Measurements from ENCODE around the gene ITGAL.

Gene ITGAL

DNA sequence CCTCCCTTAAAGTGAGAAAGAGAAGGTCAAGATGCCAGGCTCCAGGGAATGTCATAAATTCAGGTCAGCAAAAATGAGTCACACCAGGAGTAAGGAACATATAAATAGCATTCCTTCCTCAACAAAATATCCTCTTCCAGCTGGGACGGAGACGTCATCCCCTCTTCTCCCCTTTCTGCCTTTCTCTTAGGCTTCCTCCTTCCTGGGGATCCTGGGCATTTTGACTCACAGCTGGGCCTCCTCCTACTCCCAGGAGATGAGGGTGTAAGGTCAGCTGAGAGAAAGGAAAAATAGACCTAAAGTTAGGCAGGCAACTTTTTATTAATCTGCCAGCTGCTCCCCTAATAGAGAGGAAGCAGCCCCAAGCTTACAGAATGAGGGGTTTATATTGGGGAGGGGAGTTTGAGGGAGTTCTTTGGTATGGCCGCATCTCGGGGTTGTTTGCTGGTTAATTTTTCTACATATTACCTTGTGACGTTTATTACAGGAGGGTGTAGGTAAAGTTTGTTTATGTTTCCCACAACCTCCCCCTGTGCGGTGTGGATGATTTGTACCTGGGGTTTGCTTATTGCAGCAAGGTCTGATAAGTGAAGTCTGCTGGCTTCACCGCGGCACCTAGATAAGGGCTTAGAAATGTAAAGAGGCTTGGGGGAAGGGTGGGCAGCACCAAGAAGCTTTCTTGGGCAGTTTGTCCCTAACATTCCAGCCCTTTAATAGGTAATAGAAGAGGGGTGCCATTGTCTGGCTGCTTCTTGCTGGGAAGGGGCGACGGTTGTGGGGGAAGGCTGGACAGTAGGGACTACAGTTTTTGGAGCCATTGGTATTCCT lies 69.2 kb downstream of the ITGAL start:
- DNase-seq (ENCODE audit: low spot score), result no peak

DNA sequence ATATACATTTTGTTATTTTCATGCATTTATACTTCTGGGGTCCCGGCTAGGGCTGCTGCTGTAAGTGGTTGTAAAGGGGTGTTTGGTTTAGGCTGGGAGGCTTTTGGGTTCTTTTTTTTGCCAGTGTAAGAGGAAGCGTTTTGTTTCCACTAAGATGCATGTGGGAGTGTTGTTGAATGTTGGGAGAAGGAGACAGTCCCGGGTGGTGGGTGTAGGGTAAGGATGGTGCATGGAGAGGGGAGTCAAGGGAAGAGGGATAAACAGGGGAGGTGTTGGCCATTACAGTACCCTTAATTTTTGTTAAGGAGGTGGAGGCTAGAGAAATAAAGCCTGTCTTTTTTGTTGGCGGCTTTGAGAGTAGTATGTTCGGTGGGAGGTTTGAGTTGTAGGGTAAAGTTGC lies 70.5 kb downstream of the ITGAL start:
- FAIRE-seq (no peak), DNase-seq (ENCODE audit: low spot score) (no peak)

More for the DNA sequence above, 69.2 kb downstream of the ITGAL start:
- FAIRE-seq, result no peak

DNA sequence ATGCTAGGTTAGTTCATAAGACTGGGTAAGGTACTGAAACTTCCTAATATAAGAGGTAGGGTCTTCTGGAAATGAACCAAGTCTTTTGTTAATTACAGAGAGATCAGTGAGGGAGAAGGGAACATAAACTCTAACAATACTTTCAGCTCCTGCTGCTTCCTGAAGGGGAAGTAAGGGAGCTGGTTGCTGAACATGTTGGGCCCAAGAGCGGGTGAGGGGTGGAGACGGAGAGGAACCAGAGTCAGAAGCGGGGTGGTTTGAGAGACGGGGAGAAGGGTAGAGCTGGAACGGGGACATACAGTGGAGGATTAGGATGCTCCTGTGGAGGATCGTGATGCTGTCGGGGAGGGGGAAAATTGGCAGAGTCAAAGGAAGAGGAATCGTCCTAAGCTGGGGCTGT lies 73.6 kb downstream of the ITGAL start:
- DNase-seq (ENCODE audit: low spot score) (no peak), FAIRE-seq (no peak)

GRCh38 chr16:30548416-30549253 lies 76.1 kb downstream of the ITGAL start:
- DNase-seq (ENCODE audit: low spot score) (no peak), FAIRE-seq (no peak)

DNA sequence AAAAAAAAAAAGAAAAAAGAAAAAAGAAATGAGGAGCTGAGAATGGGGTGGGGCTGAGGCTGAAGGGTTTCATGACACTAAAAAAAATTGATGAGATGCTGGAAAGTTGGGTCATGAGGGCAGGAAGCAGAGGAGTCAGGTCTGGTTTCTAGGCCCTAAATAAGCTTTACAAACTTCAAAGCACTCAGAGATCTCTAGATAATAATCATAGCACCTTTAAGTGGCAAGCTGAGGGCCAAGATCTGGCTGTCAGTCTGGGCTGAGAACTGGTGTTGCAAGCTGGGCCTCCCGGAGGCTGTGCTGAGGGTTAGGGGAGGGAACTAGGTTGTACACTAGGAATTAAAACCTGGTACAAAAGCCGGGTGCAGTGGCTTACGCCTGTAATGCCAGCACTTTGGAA lies 79.2 kb downstream of the ITGAL start:
- DNase-seq (ENCODE audit: low spot score) (no peak), FAIRE-seq (no peak)

- DNase-seq (ENCODE audit: low spot score), result no peak
- FAIRE-seq, result no peak
Observed at GRCh38 chr16:30552956-30553355, 80.4 kb downstream of the ITGAL start.

- no peak for DNase-seq (ENCODE audit: low spot score)
- no peak for FAIRE-seq
Observed at GRCh38 chr16:30553393-30553899, 80.9 kb downstream of the ITGAL start.

GRCh38 chr16:30554557-30555314 lies 82.2 kb downstream of the ITGAL start:
- DNase-seq (ENCODE audit: low spot score), result no peak
- FAIRE-seq, result no peak

GRCh38 chr16:30555315-30556124 lies 83.0 kb downstream of the ITGAL start:
- no peak for DNase-seq (ENCODE audit: low spot score)
- FAIRE-seq, result no peak

DNA sequence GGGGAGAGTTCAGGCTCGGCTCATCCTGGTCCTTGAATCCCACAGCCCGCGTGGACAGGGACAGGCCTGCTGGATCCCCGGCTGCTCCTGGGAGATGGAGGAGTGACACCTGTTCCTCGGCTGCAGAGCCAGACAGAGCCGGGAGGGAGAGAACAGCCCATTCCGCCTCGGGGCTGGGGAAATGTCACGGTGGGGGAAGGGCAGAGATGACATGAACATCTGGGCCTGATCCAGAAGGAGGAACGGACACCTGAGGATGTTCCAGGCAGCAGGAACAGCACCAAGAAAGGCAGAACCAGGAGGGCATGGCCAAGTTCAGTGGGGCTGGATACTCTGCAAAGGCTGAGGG lies 83.6 kb downstream of the ITGAL start:
- no peak for DNase-seq (ENCODE audit: low spot score)
- FAIRE-seq, result no peak

DNA sequence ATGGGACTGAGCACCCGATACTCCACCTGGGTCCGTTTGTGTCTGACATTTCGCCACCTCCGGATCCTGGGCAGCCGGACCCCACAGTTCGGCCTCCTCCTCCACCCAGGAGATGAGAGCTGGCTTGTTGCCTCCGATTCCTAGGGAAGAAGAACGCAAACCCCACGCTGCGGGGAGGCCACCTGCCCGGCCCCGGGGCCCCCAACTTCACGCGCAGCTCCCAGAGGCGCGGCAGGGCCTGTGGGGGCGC lies 85.1 kb downstream of the ITGAL start:
- DNase-seq (ENCODE audit: low spot score) (no peak), FAIRE-seq (no peak)

- peak; percentile 88 for FAIRE-seq
Observed at GRCh38 chr16:30557957-30558788, 85.6 kb downstream of the ITGAL start, which contains the start of gene ZNF764. TSS of gene ZNF764 (minus strand) at chr16:30558374. CDS start at chr16:30558182, 192 bp downstream.

GRCh38 chr16:30558789-30559377 lies 86.3 kb downstream of the ITGAL start:
- DNase-seq (ENCODE audit: low spot score), result no peak
- FAIRE-seq, result no peak

More at GRCh38 chr16:30557957-30558788, 85.6 kb downstream of the ITGAL start, which contains the start of gene ZNF764:
- peak; percentile 93 for DNase-seq (ENCODE audit: low spot score)

- no peak for FAIRE-seq
- DNase-seq (ENCODE audit: low spot score), result no peak
Observed at GRCh38 chr16:30559690-30560089, 87.1 kb downstream of the ITGAL start.

GRCh38 chr16:30561089-30561816 lies 88.7 kb downstream of the ITGAL start:
- no peak for FAIRE-seq
- no peak for DNase-seq (ENCODE audit: low spot score)

DNA sequence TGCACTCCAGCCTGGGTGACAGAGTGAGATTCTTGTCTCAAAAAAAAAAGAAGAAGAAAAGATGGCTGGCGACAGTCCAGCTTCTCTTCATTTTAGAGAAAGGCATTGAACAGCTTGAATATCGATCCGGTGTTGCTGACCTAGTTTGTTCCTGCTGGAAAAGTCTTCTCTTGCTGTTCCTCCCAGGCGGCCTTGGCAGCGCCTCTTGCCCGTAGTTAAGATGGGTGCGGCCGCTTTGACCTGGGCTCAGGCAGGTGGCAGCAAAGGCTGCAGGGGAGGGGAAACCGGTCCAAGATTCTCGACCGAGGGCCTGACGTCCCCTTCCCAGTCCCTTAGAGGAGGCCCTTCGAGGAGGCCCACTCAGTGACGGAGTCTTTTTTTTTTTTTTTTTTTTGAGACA lies 89.5 kb downstream of the ITGAL start:
- FAIRE-seq (no peak), DNase-seq (ENCODE audit: low spot score) (no peak)

- FAIRE-seq, result no peak
Observed at GRCh38 chr16:30565526-30565925, 93.0 kb downstream of the ITGAL start.

GRCh38 chr16:30565984-30566383 lies 93.4 kb downstream of the ITGAL start:
- no peak for FAIRE-seq
- DNase-seq (ENCODE audit: low spot score), result no peak

More at GRCh38 chr16:30565526-30565925, 93.0 kb downstream of the ITGAL start:
- DNase-seq (ENCODE audit: low spot score), result no peak

DNA sequence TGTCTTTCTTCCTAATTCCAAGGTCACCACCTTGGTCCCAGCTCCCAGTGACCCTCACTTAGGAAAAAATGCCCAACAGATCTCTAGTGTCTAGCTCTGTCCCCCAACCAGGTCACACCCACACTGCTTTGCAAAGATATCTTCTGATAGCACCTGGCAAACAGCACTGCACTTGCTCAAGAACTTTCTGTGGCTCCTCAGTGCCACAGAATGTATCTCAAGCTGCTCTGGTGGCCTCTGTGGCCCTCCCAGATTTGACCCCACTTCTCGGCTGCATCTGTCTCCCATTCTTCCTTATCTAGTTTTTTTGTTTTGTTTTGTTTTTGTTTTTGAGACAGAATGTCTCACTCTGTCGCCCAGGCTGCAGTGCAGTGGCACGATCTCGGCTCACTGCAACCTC lies 94.0 kb downstream of the ITGAL start:
- no peak for DNase-seq (ENCODE audit: low spot score)
- no peak for FAIRE-seq

All from RCC 7860 (cell line).